Ishikawa (cell line): ENCODE data around the gene AICDA.

Experiments used
- RAD21 ChIP-seq: IDR thresholded peaks from 2 replicates; pipeline ENCODE4 v1.6.1; 2012; ENCODE audit warnings: low read depth
- USF1 ChIP-seq: IDR thresholded peaks from 2 replicates; pipeline ENCODE4 v1.6.1; 2012
- TF ChIP-seq, protein P1 (sequence below): IDR thresholded peaks from 2 replicates; pipeline ENCODE4 v1.6.1; 2012
- TF ChIP-seq, protein P2 (sequence below): IDR thresholded peaks from 2 replicates; pipeline ENCODE4 v1.6.1; 2012; ENCODE audit warnings: low read depth, mild to moderate bottlenecking

DNA sequence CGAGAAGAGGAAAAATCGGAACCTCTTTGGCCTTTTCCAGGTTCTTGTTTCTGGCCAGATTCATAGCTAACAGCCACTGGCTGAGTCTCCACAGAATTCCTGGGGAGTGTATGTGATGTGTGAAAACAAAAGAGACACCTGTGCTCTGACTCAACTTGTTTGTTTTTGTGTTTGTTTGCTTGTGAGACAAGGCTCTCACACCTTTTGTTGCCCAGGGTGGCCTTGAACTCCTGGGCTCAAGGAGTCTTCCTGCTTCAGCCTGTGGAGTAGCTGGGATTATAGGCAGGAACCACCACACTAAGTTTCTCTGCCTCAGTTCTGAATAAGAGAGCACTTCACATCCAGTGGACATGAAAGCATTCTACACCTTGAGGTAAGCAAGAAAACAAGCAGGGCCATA, 27.3 kb upstream of the AICDA start:
- TF ChIP-seq, protein P1, sequence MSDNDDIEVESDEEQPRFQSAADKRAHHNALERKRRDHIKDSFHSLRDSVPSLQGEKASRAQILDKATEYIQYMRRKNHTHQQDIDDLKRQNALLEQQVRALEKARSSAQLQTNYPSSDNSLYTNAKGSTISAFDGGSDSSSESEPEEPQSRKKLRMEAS, result no peak
- TF ChIP-seq, protein P2, sequence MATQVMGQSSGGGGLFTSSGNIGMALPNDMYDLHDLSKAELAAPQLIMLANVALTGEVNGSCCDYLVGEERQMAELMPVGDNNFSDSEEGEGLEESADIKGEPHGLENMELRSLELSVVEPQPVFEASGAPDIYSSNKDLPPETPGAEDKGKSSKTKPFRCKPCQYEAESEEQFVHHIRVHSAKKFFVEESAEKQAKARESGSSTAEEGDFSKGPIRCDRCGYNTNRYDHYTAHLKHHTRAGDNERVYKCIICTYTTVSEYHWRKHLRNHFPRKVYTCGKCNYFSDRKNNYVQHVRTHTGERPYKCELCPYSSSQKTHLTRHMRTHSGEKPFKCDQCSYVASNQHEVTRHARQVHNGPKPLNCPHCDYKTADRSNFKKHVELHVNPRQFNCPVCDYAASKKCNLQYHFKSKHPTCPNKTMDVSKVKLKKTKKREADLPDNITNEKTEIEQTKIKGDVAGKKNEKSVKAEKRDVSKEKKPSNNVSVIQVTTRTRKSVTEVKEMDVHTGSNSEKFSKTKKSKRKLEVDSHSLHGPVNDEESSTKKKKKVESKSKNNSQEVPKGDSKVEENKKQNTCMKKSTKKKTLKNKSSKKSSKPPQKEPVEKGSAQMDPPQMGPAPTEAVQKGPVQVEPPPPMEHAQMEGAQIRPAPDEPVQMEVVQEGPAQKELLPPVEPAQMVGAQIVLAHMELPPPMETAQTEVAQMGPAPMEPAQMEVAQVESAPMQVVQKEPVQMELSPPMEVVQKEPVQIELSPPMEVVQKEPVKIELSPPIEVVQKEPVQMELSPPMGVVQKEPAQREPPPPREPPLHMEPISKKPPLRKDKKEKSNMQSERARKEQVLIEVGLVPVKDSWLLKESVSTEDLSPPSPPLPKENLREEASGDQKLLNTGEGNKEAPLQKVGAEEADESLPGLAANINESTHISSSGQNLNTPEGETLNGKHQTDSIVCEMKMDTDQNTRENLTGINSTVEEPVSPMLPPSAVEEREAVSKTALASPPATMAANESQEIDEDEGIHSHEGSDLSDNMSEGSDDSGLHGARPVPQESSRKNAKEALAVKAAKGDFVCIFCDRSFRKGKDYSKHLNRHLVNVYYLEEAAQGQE, result no peak
- TF ChIP-seq USF1, result no peak
- no peak for TF ChIP-seq RAD21
